T-helper 2 cell treated with Interferon-gamma antibody and Interleukin-4, amounts not matched to agents 5 μg/mL and 100 μg/mL, for 36 hours (primary cell): ENCODE data around the gene AMH.

Experiments used
- DNase-seq: peaks from one replicate; pipeline ENCODE4 v3.0.0; 2021; ENCODE audit warnings: low spot score
- H3K27ac Mint-ChIP-seq: one replicate; pipeline ENCODE4 v1.8.0; 2021; ENCODE audit warnings: mild to moderate bottlenecking, mixed read lengths
- H3K27me3 Mint-ChIP-seq: one replicate; pipeline ENCODE4 v1.8.0; 2021; ENCODE audit warnings: low read depth, mixed read lengths
- H3K36me3 Mint-ChIP-seq: one replicate; pipeline ENCODE4 v1.8.0; 2021; ENCODE audit warnings: low read depth, mixed read lengths
- H3K4me1 Mint-ChIP-seq: one replicate; pipeline ENCODE4 v1.8.0; 2021; ENCODE audit warnings: low read depth, mixed read lengths
- H3K4me3 Mint-ChIP-seq: one replicate; pipeline ENCODE4 v1.8.0; 2022; ENCODE audit warnings: mild to moderate bottlenecking, moderate library complexity, mixed read lengths
- H3K9me3 Mint-ChIP-seq: one replicate; pipeline ENCODE4 v1.8.0; 2021; ENCODE audit warnings: mixed read lengths

The AMH gene

GRCh38 chr19:2226840-2227360 lies 22.2 kb upstream of the AMH start:
- Mint-ChIP-seq H3K27me3 (no peaks in the 10 kb centered on the region), H3K4me3 (no peak overlapping the region), H3K27ac (no peak overlapping the region), H3K9me3 (no peaks in the 10 kb centered on the region), H3K4me1 (no peaks in the 10 kb centered on the region), H3K36me3 (peaks cover 22% of the 10 kb centered on the region)
- no peak for DNase-seq

GRCh38 chr19:2227415-2228156 lies 21.5 kb upstream of the AMH start:
- H3K9me3 Mint-ChIP-seq: no peaks in the 10 kb centered on the region
- H3K27ac Mint-ChIP-seq: no peak overlapping the region
- H3K36me3 Mint-ChIP-seq: peaks cover 24% of the 10 kb centered on the region
- no peak for DNase-seq
- H3K27me3 Mint-ChIP-seq: no peaks in the 10 kb centered on the region
- H3K4me1 Mint-ChIP-seq: no peaks in the 10 kb centered on the region
- no peak overlapping the region for H3K4me3 Mint-ChIP-seq

GRCh38 chr19:2228157-2229030 lies 20.7 kb upstream of the AMH start:
- H3K9me3 Mint-ChIP-seq: no peaks in the 10 kb centered on the region
- no peak overlapping the region for H3K27ac Mint-ChIP-seq
- no peak overlapping the region for H3K4me3 Mint-ChIP-seq
- no peaks in the 10 kb centered on the region for H3K27me3 Mint-ChIP-seq
- no peaks in the 10 kb centered on the region for H3K4me1 Mint-ChIP-seq
- H3K36me3 Mint-ChIP-seq: peaks cover 27% of the 10 kb centered on the region
- no peak for DNase-seq

- no peaks in the 10 kb centered on the region for H3K27me3 Mint-ChIP-seq
- no peak overlapping the region for H3K4me3 Mint-ChIP-seq
- H3K9me3 Mint-ChIP-seq: no peaks in the 10 kb centered on the region
- peaks cover 5% of the 10 kb centered on the region for H3K4me1 Mint-ChIP-seq
- no peak for DNase-seq
- H3K27ac Mint-ChIP-seq: no peak overlapping the region
- peaks cover 28% of the 10 kb centered on the region for H3K36me3 Mint-ChIP-seq
These were observed 19.8 kb upstream of the AMH start for GRCh38 chr19:2229103-2230032.

GRCh38 chr19:2230033-2230531 lies 19.0 kb upstream of the AMH start:
- no peaks in the 10 kb centered on the region for H3K27me3 Mint-ChIP-seq
- H3K36me3 Mint-ChIP-seq: peaks cover 23% of the 10 kb centered on the region
- peaks cover 8% of the 10 kb centered on the region for H3K4me1 Mint-ChIP-seq
- DNase-seq: no peak
- H3K4me3 Mint-ChIP-seq: no peak overlapping the region
- H3K9me3 Mint-ChIP-seq: no peaks in the 10 kb centered on the region
- no peak overlapping the region for H3K27ac Mint-ChIP-seq

- Mint-ChIP-seq H3K4me3 (no peak overlapping the region), H3K9me3 (no peaks in the 10 kb centered on the region), H3K36me3 (peaks cover 20% of the 10 kb centered on the region), H3K4me1 (peaks cover 9% of the 10 kb centered on the region), H3K27me3 (no peaks in the 10 kb centered on the region), H3K27ac (no peak overlapping the region)
- no peak for DNase-seq
These were observed 18.2 kb upstream of the AMH start for GRCh38 chr19:2230807-2231533.

GRCh38 chr19:2231621-2232221 lies 17.4 kb upstream of the AMH start:
- Mint-ChIP-seq H3K4me1 (peaks cover 9% of the 10 kb centered on the region), H3K36me3 (peaks cover 26% of the 10 kb centered on the region), H3K4me3 (no peak overlapping the region), H3K27ac (peak overlapping the region; percentile 52), H3K9me3 (no peaks in the 10 kb centered on the region), H3K27me3 (no peaks in the 10 kb centered on the region)
- DNase-seq: no peak

- Mint-ChIP-seq H3K27ac (no peak overlapping the region), H3K4me3 (no peak overlapping the region), H3K9me3 (no peaks in the 10 kb centered on the region), H3K4me1 (peaks cover 10% of the 10 kb centered on the region), H3K36me3 (peaks cover 29% of the 10 kb centered on the region), H3K27me3 (no peaks in the 10 kb centered on the region)
- DNase-seq: no peak
These were observed 16.6 kb upstream of the AMH start for GRCh38 chr19:2232286-2233151.

GRCh38 chr19:2233601-2234280 lies 15.4 kb upstream of the AMH start:
- Mint-ChIP-seq H3K27ac (peak overlapping the region; percentile 55), H3K27me3 (no peaks in the 10 kb centered on the region), H3K9me3 (no peaks in the 10 kb centered on the region), H3K4me3 (peak overlapping the region; percentile 97), H3K36me3 (peaks cover 40% of the 10 kb centered on the region), H3K4me1 (peaks cover 22% of the 10 kb centered on the region)
- no peak for DNase-seq

- peak overlapping the region; percentile 88 for H3K27ac Mint-ChIP-seq
- H3K27me3 Mint-ChIP-seq: no peaks in the 10 kb centered on the region
- DNase-seq: no peak
These were observed 14.1 kb upstream of the AMH start for GRCh38 chr19:2234996-2235380.

GRCh38 chr19:2235381-2236063 lies 13.6 kb upstream of the AMH start:
- Mint-ChIP-seq H3K4me1 (peaks cover 33% of the 10 kb centered on the region), H3K36me3 (peaks cover 51% of the 10 kb centered on the region), H3K27me3 (no peaks in the 10 kb centered on the region), H3K4me3 (peak overlapping the region; percentile 97), H3K9me3 (no peaks in the 10 kb centered on the region), H3K27ac (peak overlapping the region; percentile 88)
- no peak for DNase-seq

More at GRCh38 chr19:2234996-2235380, 14.1 kb upstream of the AMH start:
- H3K9me3 Mint-ChIP-seq: no peaks in the 10 kb centered on the region
- peak overlapping the region; percentile 97 for H3K4me3 Mint-ChIP-seq
- H3K36me3 Mint-ChIP-seq: peaks cover 50% of the 10 kb centered on the region
- H3K4me1 Mint-ChIP-seq: peaks cover 29% of the 10 kb centered on the region
